KG1 (cell line): ENCODE measurements around the gene STK32C.

Experiments used
- DNase-seq: peaks from one replicate; lab custom pipeline; 2025; lab: John Stamatoyannopoulos, UW

STK32C gene

DNA sequence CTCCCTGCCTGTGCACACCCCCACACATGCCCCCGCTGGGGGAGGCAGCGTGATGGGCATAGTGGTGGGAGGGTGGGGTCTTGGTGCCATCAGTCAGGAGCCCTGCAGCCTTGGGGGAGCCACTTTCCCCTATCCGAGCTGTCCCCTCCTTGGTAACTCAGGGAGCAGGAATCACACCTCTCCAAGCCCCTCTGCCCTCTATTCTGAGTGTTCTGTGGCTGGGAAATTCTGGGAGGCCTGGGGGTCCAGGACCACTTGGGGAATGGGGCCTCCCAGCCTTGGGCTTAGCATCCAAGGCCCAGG, 109.7 kb downstream of the STK32C start:
- no peak for DNase-seq

DNA sequence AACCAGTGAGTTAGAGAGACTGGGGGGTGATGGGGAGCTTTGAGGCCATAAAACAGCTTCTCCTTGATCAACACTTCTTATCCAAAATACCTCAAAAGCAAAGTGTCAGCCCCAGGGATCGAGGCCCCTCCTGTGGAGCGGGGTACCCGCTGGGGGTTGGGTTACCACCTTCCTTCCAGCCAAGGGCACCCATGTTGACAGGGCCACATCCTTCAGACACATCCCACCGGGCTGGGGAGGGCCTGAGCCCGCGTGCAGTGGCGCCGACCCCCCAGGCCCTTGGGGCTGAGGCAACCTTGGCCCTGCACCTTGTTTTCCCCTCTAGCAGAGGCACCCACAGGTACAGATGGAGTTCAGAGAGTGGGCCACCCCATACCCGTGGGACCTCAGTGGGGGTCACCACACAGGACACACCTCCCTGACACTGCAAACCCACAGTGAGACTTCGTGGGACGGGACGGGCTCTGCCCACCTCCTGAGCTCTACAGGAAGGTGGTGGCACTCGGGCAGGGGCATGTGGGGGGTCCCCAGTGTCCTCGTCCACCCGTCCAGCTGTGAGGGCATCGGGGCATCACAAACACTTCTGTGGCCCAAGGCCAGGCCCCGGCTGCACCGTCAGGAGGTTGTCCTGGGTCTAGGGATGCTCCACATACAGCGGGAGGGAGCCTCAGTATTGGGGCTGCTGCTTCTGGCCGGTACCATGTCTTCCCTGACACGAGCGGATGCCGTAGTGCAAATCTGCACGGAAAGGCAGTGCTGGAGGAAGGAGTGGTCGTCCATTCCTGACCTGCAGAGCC, 110.3 kb downstream of the STK32C start:
- no peak for DNase-seq

DNA sequence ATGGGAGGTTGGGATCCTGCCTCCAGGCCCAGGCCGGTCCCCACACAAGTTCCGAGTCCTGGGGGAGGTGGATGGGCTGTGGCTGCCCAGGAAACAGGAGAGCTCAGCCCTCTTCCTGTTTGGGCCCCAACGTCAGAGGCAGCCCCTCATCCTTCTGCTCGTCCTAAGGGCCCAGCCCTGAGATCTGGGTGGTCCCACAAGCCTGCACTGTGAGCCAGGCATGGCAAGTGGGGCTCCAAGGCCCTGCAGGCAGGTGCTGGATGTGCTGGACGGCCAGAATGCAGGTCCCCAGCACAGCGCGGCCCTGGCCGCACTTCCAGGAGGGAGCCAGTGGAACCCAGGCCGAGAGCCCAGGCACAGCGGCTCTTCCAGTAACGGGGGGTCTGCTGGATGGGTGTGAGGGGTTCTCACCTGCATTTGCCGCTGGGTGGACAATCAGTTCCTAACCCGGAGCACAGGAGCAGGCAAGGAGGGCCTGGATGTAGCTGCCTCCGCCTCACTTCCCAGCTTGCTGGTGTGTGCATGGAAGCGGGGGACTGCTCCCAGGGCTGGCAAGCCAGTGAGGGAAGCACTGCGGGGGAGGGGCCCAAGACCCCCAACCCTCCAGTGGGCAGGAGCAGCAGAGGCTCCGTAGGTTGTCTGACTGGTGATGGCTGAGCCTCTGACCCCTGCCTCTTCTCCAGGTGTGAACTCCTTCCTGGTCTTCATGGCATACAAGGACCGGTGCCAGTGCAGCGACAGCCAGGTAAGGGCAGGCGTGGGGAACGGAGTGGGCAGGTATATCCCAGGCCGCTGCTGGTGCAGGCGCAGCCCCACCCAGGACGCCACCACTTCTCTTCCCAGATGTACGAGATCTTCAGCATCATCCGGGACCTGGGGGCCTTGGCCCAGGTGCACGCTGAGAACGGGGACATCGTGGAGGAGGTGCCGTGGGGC, 111.3 kb downstream of the STK32C start:
- no peak for DNase-seq

DNA sequence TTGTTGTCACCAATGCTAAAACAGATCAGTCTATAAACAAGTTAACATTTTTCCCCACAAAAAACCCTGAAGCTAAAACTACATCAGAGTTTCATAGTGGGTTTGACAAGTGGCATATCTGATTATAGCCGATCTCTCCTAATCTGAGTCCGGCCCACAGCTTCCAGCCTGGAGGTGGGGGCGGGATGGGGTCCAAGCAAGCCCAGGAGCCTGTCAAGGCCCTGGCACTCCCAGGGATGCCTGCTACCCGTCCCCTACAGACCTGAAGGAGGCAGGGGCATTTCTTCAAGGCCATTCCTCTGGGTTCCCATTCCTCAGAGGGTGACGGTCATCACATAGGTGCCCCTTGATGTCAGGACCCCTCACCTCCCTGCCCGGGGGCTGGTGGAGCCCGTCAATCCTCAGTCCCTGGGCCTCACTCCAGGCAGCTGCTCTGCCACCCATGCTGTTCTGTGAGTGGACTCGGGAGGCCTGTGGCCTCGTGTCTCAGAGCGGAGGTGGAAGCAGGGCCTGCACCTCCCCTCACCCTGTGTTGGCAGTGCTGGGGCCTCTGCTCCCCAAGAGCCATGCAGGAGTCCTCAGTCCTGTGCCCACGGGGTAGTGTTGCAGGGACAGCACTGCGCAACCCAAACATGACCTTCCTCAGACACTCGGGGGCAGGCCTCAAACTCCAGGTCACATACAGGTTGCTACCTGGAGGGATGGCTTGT, 112.2 kb downstream of the STK32C start:
- DNase-seq, result no peak

GRCh38 chr10:132194726-132195125, 113.0 kb downstream of the STK32C start:
- DNase-seq, result no peak

- no peak for DNase-seq
Observed at GRCh38 chr10:132193907-132194552, 113.7 kb downstream of the STK32C start.

DNA sequence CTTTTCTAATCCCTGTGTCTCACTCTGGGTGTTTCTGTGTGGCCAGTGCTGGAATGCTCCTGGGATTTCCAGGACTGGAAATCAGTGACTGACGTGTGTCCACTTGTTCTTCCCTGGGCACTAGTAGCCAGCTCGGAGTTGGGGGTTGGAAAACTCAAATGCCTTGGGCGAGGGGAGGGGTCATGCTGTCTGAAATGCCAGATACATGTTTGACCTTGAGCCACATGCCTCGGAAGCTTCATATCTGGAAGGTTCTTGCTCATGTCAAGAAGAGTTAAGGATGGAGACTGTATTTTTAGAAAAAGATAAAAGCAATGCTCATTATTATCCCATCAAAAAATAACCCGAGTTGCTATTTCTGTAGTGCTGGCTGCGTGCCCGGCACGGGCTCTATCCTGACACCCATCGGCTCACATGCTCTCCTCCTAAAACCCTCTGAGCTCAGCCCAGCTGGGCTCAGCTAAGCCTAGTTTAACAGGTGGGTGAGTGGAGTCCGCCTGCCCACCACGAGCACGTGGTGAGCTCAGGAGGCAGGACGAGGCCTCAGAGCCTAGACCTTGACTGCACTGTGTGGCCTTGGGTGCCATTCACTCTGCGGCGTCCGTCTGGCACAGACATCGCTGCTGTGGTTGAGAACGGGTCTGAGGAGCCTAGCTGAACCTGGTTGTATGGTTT, 114.6 kb downstream of the STK32C start:
- no peak for DNase-seq

GRCh38 chr10:132192076-132192975, 115.4 kb downstream of the STK32C start:
- DNase-seq, result no peak

DNA sequence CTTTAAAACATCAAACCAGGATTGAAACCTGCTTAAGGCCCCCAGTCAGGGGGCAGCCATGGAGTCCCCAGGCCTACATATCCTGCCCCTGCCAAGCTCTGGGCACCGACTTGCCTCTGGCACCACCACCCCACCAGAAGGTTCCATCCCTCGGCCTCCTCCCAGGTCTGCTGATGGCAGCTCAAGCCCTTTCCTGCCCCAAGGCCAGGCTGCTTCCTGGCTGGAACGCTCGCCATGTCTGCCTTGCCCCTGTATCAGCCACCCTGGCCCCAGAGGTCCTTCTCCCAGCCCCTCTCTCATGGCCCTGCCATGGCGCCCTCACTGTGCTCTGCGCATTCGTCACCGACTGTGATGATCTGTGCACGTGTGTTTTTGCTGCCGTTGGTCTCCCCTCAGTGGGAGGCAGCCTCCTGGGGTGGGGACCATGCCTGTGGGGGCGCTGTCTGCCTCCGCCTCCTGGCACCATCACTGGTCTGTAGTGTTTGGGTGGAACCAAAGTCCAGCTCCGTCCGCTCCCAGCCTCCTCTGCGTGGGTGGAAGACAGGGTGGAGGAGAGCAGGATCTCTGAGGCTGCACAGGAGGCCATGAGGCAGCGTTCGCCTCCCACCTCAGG, 117.8 kb downstream of the STK32C start:
- no peak for DNase-seq

GRCh38 chr10:132189016-132189415, 118.7 kb downstream of the STK32C start:
- no peak for DNase-seq

GRCh38 chr10:132188331-132188730, 119.4 kb downstream of the STK32C start:
- DNase-seq, result no peak

DNA sequence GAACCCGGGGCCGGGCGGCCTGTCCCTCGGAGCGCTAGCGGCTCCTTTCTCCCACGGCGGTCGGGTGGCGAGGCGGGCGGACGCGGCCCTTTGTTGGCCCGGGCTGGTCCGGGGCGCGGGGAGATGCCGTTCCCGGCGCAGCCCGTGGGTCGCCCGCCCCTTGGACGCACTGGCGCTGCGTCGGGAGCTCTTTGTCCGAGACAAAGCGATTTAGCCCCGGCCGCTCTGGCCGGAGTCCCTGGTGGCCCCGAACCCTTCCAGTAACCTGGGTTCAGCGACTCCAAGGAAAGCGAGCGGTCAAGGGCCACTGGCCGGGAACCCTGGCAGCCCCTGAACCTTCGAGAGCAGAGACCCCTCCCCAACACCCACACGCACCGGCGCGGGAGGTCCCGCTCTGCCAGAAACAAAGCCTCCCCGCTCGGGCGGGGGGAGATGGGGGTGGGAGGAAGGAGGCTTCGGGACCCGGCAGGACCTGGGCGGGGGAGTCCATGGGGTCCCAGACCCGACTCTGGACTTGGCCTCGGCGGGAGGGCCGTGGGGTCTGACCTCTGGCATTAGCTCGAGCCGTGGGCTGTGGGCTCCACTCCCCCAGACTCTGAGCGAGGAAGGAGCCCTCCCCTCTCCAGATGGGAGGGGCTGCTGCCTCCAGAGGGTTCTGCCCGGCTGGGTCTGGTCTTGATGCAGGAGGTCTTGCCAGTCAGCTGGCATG, 120.2 kb downstream of the STK32C start:
- no peak for DNase-seq

GRCh38 chr10:132186488-132187429, 121.0 kb downstream of the STK32C start, which contains the start of gene DPYSL4:
TSS of gene DPYSL4 (plus strand) at chr10:132186948. CDS start at chr10:132187064, 116 bp downstream.
- DNase-seq, result no peak

DNA sequence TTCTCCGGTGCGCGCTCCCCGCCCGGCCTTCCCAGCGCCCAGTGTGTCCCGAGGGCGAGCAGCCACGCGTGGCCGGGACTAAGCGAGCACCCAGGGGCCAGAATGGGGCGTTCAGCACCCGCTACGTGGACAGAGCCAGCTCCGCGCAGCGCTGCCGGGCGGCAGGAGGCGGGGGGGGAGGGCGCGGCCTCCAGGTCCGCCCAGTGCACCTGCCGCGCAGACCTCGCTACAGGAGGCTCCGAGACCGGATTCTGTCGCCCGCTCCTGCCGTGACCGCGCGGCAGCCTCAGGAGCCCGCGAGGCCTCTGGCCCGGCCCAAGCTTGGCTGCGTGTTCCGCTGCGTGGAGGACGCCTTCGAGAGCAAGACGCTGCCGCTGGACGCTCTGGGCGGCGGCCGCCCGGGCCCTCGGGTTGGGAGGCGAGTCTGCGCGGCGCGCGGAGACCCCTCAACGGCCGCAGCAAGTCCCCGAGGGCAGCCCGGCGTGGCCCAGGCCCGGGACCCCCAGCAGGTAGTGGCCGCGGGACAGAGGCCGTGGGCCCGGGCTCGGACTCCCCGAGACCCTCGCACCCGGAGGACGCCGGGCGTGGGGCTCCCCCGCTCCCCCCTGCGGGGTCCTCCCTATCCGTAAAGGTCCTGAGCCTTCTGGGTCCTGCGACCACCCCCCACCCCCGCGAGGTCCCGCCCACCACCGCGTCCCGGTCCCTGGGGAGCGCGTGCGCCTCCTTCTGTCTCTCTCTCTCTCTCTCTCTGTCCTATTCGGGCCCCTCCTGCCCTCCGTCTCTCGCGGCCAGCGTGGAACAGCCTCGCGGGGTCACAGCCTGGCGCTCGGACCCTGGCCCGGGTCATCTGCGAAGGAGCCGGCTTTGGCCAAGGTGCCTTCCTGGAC, 121.9 kb downstream of the STK32C start:
- DNase-seq, result no peak

DNA sequence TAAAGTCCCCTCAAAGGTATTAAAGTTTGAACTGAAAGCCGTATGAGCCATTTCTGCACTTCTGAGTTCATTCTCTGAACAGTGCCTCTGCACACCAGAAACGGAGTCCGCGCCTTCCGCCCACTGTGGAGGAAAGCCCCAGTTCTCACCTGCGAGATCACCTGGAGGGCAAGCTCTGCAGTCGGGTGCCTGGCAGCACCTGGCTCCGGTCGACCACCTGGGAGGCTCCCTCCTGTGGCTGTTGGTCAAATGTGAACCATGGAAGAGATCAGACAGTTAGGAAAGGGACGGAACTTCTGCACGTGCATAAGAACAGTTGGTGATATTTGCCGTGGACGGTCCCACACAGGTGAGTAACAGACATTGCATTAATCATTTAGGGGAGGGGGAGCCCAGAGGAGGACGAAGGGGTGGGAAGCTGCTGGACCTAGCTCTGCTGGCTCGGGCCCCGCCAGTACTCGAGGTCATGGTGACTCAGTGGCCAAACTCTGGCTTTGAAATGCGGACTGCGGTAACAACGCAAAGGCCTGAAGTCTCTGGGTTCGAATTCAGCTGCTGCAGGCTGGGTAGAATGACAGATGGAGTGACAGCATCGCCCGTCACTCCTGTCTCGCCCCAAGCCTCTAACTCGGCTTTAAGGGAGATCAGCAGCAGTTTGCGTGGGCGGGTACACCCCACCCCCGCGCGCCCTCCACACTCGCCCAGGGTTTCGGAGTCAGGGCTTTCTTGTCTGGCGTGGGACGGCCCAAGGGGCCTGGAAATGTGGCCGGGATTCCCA, 122.7 kb downstream of the STK32C start:
- DNase-seq, result no peak

GRCh38 chr10:132183046-132183445, 124.7 kb downstream of the STK32C start:
- no peak for DNase-seq
